Activated naive CD4-positive, alpha-beta T cell treated with anti-CD3 and anti-CD28 coated beads, Interleukin-2, amount 50 U/mL, for 24 hours (primary cell): ENCODE data around the gene SLC38A8.

ENCODE experiments used
- H3K27ac Mint-ChIP-seq: one replicate; pipeline ENCODE4 v1.8.0; 2021; ENCODE audit warnings: mild to moderate bottlenecking, mixed read lengths
- H3K27me3 Mint-ChIP-seq: one replicate; pipeline ENCODE4 v1.8.0; 2021; ENCODE audit warnings: mixed read lengths
- H3K36me3 Mint-ChIP-seq: one replicate; pipeline ENCODE4 v1.8.0; 2021; ENCODE audit warnings: mixed read lengths
- H3K4me1 Mint-ChIP-seq: one replicate; pipeline ENCODE4 v1.8.0; 2021; ENCODE audit warnings: mixed read lengths
- H3K4me3 Mint-ChIP-seq: one replicate; pipeline ENCODE4 v1.8.0; 2021; ENCODE audit warnings: mild to moderate bottlenecking, mixed read lengths
- H3K9me3 Mint-ChIP-seq: one replicate; pipeline ENCODE4 v1.8.0; 2021; ENCODE audit warnings: mixed read lengths

The SLC38A8 gene

DNA sequence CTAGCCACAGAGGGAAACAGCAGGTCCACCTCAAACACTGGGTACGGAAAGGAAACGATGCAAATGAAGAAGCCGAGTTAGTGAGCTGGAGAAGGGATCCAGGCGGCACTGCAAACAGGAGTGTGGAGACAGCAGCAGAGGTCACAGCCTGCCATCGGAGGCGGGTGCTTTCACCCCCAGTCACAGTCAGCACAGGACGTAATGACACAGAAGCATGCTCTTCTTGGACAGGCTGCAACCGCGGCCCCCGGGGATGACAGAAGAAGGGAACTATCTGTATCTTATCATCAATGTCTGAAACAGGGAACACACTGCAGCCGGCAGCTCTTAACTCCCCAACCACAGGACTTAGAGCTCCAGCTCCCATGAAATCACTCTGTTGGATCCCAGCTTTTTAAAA, 16.1 kb upstream of the SLC38A8 start:
- Mint-ChIP-seq H3K36me3 (peaks cover 8% of the 10 kb centered on the region), H3K27me3 (no peaks in the 10 kb centered on the region), H3K9me3 (no peaks in the 10 kb centered on the region), H3K4me3 (no peak overlapping the region), H3K4me1 (no peaks in the 10 kb centered on the region), H3K27ac (no peak overlapping the region)

DNA sequence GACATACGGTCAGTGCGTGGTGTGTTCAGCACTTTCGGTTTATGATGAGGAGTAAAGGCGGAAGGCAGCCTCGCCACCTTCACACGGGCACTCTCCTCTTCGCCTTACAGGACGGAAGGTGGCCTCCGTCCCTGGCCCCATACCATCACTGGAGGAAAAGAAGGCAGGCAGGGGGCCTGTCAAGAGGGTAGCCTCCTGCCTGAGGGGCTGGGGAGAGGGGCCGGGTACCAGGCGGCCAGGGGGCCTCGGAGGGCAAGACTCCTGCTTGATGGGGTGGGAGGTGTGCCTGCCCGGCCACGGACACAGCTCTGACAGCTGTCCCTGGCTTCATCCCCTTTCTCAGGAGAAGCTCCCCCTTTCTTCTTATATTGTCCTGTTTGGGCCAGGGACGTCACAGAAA, 15.6 kb upstream of the SLC38A8 start:
- Mint-ChIP-seq H3K27ac (no peak overlapping the region), H3K4me1 (no peaks in the 10 kb centered on the region), H3K4me3 (no peak overlapping the region), H3K9me3 (no peaks in the 10 kb centered on the region), H3K27me3 (no peaks in the 10 kb centered on the region), H3K36me3 (peaks cover 6% of the 10 kb centered on the region)

DNA sequence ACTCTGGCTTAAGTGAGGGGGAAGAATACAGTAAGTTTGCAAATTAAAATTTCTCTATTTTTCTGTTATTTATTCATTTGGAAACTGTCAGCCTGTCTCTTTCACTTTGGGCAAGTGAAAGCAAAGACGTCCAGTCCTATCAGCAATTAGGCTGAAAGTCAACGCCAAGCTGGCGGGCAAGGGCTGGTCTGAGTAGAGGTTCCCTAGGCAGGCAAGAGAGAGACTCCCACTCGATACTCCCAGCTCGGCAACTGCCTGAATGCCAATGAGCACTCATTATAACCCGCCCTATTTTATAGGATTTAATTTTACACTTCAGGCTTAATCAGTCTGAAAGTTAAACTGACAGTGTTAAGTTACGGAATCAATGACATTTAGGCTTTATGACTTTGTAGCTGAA, 14.3 kb upstream of the SLC38A8 start:
- Mint-ChIP-seq H3K36me3 (peaks cover 11% of the 10 kb centered on the region), H3K4me1 (no peaks in the 10 kb centered on the region), H3K4me3 (no peak overlapping the region), H3K9me3 (no peaks in the 10 kb centered on the region), H3K27me3 (no peaks in the 10 kb centered on the region), H3K27ac (no peak overlapping the region)

DNA sequence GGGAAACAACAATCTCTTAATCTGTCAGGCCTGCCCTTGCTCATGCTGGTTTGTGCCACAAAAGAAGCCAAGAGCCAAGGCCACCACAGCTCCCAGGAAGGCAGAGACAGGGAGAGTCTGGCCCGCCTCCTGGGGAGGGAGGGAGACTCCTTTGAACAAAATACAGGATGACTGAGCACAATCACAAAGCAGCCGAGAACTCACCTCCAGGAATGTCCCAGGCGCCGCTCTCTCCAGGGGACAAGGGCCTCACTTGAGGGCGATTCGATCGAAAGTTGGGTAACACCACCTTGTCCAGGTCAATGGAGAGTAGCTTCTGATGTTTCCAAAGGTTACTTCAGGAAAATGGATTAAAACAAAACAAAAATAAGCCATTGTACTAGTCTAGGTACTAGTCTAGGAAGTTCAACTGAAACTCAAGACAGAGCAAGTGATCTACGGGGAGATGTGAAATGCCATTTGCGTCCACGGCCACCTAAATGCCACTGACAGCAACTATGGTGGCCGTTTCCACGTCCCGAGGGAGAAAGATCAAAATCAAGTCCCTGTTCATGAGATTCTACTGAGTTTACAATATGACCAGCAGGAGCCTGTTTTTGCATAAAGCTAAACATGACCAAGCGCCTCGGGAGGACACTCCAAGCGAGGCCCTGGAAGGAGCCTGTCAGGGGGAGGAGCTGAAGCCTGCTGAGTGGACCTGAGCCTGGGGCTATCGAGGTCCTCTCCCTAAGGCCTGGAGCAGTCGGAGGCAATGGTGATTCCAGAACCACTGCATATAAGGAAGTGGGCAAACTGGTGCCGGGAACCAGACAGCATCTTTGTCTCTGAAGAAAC, 13.4 kb upstream of the SLC38A8 start:
- Mint-ChIP-seq H3K27ac (no peak overlapping the region), H3K4me3 (no peak overlapping the region), H3K36me3 (peaks cover 11% of the 10 kb centered on the region), H3K9me3 (no peaks in the 10 kb centered on the region), H3K4me1 (no peaks in the 10 kb centered on the region), H3K27me3 (no peaks in the 10 kb centered on the region)

DNA sequence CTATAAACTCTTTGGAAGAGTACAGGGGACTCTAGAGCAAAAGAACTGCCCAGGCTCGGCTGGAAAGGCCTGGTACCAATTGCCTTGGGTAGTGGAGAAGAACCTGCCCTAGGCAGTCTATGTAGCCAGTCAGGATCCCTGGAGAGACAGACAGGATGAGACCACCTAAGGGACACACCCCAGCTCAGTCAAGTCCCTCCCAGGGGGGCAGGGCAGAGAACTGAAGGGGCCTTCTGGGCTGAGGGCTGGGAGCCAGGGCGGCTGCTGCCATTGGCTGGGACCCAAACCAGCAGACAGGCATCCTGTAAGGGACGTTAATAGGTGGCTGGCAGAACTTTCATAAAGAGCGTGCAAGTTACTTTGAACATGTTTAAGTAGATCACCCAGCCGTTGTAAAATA, 12.8 kb upstream of the SLC38A8 start:
- H3K9me3 Mint-ChIP-seq = no peaks in the 10 kb centered on the region
- no peaks in the 10 kb centered on the region for H3K4me1 Mint-ChIP-seq
- no peaks in the 10 kb centered on the region for H3K27me3 Mint-ChIP-seq
- H3K4me3 Mint-ChIP-seq = no peak overlapping the region
- H3K27ac Mint-ChIP-seq = no peak overlapping the region
- peaks cover 11% of the 10 kb centered on the region for H3K36me3 Mint-ChIP-seq

DNA sequence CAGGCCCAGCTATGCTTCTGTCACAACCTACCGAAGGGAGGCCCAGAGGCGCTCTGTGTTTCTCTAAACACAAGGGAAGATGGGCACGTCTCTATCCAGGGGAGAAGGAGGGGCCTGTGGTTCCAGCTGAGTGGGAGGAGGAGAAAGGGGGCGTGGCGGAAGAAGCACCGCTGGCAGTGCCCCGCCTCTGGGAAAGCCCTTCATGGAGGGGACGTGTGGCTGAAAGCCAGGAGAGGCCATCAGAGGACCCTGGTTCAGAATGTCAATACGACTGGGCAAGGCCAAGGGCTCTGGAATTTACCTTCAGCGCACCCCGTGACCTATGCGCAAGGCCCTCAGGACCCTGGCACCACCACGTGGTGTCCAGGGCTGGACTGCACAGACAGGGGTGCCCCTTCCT, 12.3 kb upstream of the SLC38A8 start:
- peaks cover 11% of the 10 kb centered on the region for H3K36me3 Mint-ChIP-seq
- no peak overlapping the region for H3K27ac Mint-ChIP-seq
- H3K9me3 Mint-ChIP-seq = no peaks in the 10 kb centered on the region

DNA sequence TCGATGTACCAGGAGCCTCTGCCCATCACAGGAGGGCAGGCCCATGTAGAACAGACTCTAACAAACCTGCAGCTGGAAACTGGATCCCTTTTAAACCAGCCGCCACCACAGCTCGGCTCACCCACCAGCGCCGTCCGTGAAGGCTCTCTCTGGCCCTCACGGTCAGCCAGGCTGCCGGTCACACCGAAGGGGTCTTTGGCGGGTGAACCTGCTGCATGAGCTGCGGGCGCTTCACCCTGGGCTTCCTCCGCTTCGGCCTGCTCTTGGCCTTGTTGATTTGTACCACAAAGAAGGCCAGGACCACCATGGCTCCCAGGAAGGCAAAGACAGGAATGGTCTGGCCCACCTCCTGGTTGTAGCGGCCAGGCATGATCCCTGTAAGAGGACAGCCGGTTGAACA, 11.7 kb upstream of the SLC38A8 start:
- Mint-ChIP-seq H3K4me3 (no peak overlapping the region), H3K27me3 (no peaks in the 10 kb centered on the region), H3K9me3 (no peaks in the 10 kb centered on the region), H3K4me1 (no peaks in the 10 kb centered on the region), H3K36me3 (peaks cover 11% of the 10 kb centered on the region), H3K27ac (no peak overlapping the region)

More for the DNA sequence above, 12.3 kb upstream of the SLC38A8 start:
- Mint-ChIP-seq H3K4me1 (no peaks in the 10 kb centered on the region), H3K4me3 (no peak overlapping the region), H3K27me3 (no peaks in the 10 kb centered on the region)

DNA sequence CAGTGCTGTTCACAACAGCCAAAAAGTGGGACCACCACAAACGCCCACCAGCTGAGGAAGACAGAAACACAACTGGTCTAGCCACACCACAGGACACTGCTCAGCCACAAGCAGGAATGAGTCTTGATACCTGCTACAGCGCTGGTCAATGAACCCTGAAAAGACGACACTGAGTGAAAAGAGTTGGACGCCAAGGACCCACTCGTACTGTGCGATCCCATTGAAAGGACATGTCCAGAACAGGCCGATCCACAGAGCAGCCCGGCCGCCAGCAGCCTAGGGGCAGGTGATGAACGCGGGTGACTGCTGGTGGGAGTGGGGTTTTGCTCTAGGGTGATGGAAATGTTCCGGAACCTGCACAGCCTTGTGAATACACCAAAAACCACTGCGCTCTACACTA, 10.6 kb upstream of the SLC38A8 start:
- no peaks in the 10 kb centered on the region for H3K9me3 Mint-ChIP-seq
- no peak overlapping the region for H3K27ac Mint-ChIP-seq
- H3K36me3 Mint-ChIP-seq = peaks cover 11% of the 10 kb centered on the region
- H3K4me3 Mint-ChIP-seq = no peak overlapping the region
- no peaks in the 10 kb centered on the region for H3K4me1 Mint-ChIP-seq
- H3K27me3 Mint-ChIP-seq = no peaks in the 10 kb centered on the region

DNA sequence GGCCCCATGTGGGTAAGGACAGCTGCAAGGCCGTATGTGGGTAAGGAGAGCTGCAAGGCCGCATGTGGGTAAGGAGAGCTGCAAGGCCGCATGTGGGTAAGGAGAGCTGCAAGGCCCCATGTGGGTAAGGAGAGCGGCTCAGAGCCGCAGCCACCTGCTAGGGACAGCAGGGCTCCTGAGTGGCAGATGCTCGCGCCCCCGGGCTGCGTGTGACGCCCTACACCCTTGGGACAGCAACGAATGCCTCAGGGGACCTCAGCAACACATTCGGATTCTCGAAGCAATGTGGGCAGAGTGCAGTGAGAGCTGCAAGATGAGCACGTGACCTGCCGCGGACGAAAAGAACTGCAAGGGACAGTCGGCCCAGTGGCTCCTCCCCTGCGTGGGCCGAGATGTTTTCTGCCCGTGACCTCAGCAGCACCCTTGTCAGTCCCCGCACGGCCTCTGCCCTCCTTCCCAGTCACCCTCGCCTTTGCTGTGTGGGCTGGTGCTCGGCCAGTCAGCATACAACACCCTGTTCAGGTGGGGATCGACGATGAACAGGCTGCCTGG, 9.6 kb upstream of the SLC38A8 start:
- Mint-ChIP-seq H3K27me3 (no peaks in the 10 kb centered on the region), H3K4me1 (no peaks in the 10 kb centered on the region), H3K36me3 (peaks cover 6% of the 10 kb centered on the region), H3K4me3 (no peak overlapping the region), H3K9me3 (no peaks in the 10 kb centered on the region), H3K27ac (no peak overlapping the region)

DNA sequence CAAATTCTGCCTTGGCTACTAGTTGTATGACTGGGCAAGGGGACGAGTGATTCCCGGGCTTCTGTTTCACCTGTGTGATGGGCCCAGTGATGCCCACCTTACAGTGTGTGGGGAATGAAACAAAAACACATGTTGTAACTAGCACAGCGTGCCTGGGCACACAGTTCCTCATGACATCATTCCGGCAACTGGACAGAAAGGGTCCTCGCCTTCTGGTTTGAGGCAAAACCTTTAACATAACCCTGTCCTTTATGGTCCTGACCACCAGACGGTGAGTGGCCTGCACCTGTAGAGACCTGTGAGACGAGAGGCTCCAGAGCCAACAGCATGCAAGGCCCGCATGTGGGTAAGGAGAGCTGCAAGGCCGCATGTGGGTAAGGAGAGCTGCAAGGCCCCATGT, 7.7 kb upstream of the SLC38A8 start:
- Mint-ChIP-seq H3K27ac (no peak overlapping the region), H3K27me3 (no peaks in the 10 kb centered on the region), H3K36me3 (peaks cover 6% of the 10 kb centered on the region), H3K4me3 (no peak overlapping the region), H3K4me1 (no peaks in the 10 kb centered on the region), H3K9me3 (no peaks in the 10 kb centered on the region)

DNA sequence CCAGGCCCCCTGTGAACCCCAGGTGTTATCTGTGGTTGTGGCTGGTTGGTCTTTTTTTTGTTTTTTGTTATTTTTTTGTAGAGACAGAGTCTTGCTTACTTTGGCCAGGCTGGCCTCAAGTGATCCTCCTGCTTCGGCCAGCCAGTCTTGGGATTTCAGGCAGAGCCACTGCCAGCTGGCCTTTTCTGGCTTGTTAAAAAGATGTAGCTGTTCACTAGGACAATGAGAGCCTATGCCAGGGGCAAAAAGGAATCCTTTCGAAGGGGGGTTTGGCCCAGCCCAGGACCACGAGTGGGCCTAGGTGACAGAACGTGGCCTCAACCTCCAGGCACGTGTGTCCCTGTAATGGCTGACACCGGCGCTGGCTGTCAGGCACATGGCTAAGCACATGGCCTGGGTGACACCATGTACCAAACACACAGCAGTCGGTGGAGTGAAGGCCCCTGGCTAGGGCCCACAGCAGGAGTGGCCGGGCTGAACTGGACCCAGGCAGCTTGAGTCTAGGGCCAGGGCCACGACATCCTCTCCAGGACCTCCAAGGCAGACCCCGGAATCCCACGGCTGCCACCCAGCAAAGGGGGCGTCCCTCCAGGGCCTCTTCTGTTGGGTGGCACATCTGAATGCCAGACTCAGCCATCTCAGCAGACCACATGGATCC, 6.9 kb upstream of the SLC38A8 start:
- Mint-ChIP-seq H3K27me3 (peaks cover under 1% of the 10 kb centered on the region), H3K9me3 (no peaks in the 10 kb centered on the region), H3K4me3 (no peak overlapping the region), H3K4me1 (no peaks in the 10 kb centered on the region), H3K36me3 (peaks cover 6% of the 10 kb centered on the region), H3K27ac (no peak overlapping the region)

DNA sequence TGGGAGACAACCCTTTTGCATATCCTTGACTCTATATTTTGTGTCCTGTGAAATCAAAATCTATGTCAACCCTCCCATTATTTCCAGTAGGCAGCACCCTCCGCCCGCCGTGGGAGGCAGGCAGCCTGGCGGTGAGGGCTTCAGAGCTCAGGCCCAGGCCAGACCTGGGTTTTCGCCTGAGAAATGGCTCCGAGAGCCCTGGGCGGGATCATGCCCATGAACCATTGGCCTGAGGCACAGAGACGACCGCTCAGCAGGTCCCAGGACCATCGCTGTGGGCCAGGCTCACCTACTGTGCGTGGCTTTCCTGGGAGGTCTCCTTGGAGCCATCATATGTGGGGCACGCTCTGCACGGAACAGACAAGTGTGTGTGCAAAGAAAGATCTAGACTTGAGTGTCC, 6.3 kb upstream of the SLC38A8 start:
- H3K4me3 Mint-ChIP-seq = no peak overlapping the region
- no peaks in the 10 kb centered on the region for H3K9me3 Mint-ChIP-seq
- no peaks in the 10 kb centered on the region for H3K4me1 Mint-ChIP-seq
- peaks cover 5% of the 10 kb centered on the region for H3K27me3 Mint-ChIP-seq
- no peak overlapping the region for H3K27ac Mint-ChIP-seq
- H3K36me3 Mint-ChIP-seq = peaks cover 6% of the 10 kb centered on the region

DNA sequence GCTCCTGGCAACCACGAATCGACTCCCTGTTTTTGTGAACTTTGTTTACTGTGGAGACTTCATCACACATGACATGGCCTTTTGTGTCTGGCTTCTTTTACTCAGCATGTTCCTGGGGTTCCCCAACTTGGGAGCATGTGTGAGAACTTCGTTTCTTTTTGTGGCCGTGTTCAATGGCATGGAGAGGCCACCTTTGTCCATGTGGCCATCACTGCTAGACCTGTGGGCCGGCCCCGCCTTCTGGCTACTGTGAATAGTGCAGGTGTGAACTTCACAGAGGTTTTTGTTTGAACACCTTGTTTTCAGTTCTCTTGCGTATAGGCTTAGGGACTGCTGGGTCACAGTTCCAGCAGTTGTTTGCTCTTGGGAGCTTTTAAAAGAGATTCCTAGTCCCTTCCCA, 5.7 kb upstream of the SLC38A8 start:
- Mint-ChIP-seq H3K27me3 (peaks cover 5% of the 10 kb centered on the region), H3K27ac (no peak overlapping the region), H3K4me1 (no peaks in the 10 kb centered on the region), H3K9me3 (no peaks in the 10 kb centered on the region), H3K36me3 (peaks cover 6% of the 10 kb centered on the region), H3K4me3 (no peak overlapping the region)

DNA sequence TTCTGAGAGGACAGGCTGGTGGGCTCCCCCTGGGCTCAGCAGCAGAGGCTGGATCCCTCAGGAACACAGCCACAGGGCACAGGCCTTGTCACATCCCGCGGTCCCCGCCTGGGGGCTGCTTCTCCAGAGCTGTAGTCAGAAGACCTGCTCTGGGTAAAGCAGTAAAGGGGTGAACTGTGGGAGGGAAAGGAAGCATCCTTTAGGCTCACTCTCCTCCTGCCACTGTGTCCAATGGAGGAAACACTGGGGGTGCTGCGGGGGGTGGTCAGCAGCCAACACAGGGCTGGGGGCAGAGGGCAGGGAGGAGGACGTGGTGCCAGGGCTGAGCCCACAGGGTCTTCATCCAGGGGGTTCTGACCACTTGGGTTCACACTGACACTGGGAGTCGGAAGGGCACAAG, 5.0 kb upstream of the SLC38A8 start:
- Mint-ChIP-seq H3K27ac (no peak overlapping the region), H3K4me3 (no peak overlapping the region), H3K9me3 (no peaks in the 10 kb centered on the region), H3K27me3 (peaks cover 5% of the 10 kb centered on the region), H3K36me3 (peaks cover 3% of the 10 kb centered on the region), H3K4me1 (no peaks in the 10 kb centered on the region)

DNA sequence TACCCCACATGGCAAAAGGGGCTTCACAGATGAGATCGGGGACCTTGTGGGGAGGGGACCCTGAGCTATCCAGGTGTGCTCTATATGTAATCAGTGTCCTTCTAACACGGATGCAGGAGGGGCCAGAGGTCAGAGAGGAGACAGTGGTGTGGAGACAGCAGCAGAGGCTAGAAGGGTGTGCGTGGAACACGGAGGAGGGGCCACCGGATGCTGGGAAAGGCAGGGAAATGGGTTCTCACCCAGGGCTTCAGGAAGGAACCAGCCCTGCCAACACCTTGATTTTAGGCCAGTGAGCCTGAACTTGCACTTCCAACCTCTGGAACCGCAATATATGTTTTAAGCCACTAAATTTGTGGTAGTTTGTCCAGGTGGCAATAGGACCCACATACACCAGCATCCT, 4.6 kb upstream of the SLC38A8 start:
- no peak overlapping the region for H3K27ac Mint-ChIP-seq
- no peaks in the 10 kb centered on the region for H3K36me3 Mint-ChIP-seq
- H3K27me3 Mint-ChIP-seq = peaks cover 7% of the 10 kb centered on the region
- H3K4me1 Mint-ChIP-seq = no peaks in the 10 kb centered on the region
- H3K4me3 Mint-ChIP-seq = no peak overlapping the region
- H3K9me3 Mint-ChIP-seq = no peaks in the 10 kb centered on the region

DNA sequence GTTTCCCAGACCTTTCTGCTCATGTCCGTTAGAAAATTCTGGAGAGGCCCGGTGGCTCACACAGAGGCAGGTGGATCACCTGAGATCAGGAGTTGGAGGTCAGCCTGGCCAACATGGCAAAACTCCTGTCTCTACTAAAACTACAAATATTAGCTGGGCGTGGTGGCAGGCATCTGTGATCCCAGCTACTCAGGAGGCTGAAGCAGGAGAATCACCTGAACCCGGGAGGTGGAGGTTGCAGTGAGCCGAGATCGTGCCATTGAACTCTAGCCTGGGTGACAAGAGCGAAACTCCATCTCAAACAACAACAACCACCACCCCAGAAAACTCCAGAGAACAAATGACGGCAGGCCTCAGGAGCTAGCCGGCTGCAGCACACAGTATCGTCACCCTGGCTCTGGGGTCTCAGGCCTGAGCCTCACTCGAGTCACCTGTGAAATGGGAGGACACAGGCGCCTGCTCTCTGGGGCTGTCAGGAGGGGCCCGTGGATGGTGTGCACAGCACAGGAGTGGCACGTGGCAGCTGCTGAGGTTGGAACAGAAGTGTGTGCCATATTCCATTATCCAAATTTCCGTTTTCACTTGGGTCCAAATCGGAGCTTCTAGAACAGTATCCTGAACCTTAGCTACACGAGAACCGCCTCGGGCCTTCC, 3.3 kb upstream of the SLC38A8 start:
- Mint-ChIP-seq H3K4me3 (no peak overlapping the region), H3K36me3 (no peaks in the 10 kb centered on the region), H3K27ac (no peak overlapping the region), H3K4me1 (no peaks in the 10 kb centered on the region), H3K27me3 (peaks cover 9% of the 10 kb centered on the region), H3K9me3 (no peaks in the 10 kb centered on the region)
